ENCODE data around the gene APP.

- TF ChIP-seq POLR2A (IDR thresholded peaks at IDR 0.05; ENCODE audit: low read depth, low read length) = no peak
- TF ChIP-seq POLR2AphosphoS5 (IDR thresholded peaks at IDR 0.05; ENCODE audit: low read depth, low read length) = no peak
- TF ChIP-seq TAF1 (IDR thresholded peaks at IDR 0.05; ENCODE audit: borderline replicate concordance, low read depth, low read length) = no peak
These were observed 8.9 kb upstream of the APP start for GRCh38 chr21:26179501-26179900.
